Caco-2 (cell line): ENCODE results near the gene CCDC134. TPM values are rescaled to one million over a fixed set of nuclear protein-coding genes. Genes with fewer than 3 reads are reported as not detected.

Experiments used
- BruUV-seq: library from RNA; stranded (reverse); fragments of 400-500 nt; replicated peaks from 2 replicates; lab custom pipeline; 2021; lab: Mats Ljungman, UMichigan
- CTCF ChIA-PET: fragments of 300-600 bp; sonication (Branson Sonifier 250); formaldehyde crosslinking; loops from one replicate; lab custom pipeline; 2022; ENCODE audit warnings: antibody characterized with exemption; lab: Charles Lee
- POLR2A ChIA-PET: fragments of 300-600 bp; sonication (Branson Sonifier 250); formaldehyde crosslinking; loops from one replicate; lab custom pipeline; 2022; ENCODE audit warnings: antibody characterized with exemption; lab: Charles Lee
- DNase-seq, 2 experiments: peaks; one replicate each; pipeline versions ENCODE4 v3.0.0 to v3.0.0-alpha.2; 2020 to 2022
- H3K27me3 ChIP-seq: replicated peaks from 2 replicates; pipeline ENCODE4 v1.6.0; 2011; ENCODE audit warnings: low read length; ENCODE audit not compliant: control insufficient read depth, insufficient read depth
- H3K36me3 ChIP-seq: 2 replicates; pipeline ENCODE4 v1.5.1; 2011; ENCODE audit warnings: low read length; ENCODE audit not compliant: control insufficient read depth, insufficient read depth
- H3K4me1 ChIP-seq: fragments of 250-450 bp; sonication (Bioruptor Pico); 2 replicates; pipeline ENCODE4 v1.5.1; 2020; ENCODE audit warnings: mild to moderate bottlenecking
- H3K4me3 ChIP-seq: 2 replicates; pipeline ENCODE4 v1.5.1; 2011; ENCODE audit warnings: low read depth, mild to moderate bottlenecking, control low read depth, low read length
- H3K9me3 ChIP-seq: fragments of 250-450 bp; sonication (Bioruptor Pico); 2 replicates; pipeline ENCODE4 v1.5.1; 2020; ENCODE audit warnings: mild to moderate bottlenecking, moderate library complexity
- H3K27ac Mint-ChIP-seq: one replicate; pipeline ENCODE4 v1.8.0; 2022; ENCODE audit warnings: mixed read lengths; ENCODE audit not compliant: unreplicated experiment
- H3K27me3 Mint-ChIP-seq: one replicate; pipeline ENCODE4 v1.8.0; 2022; ENCODE audit warnings: mixed read lengths; ENCODE audit not compliant: insufficient read depth, unreplicated experiment
- H3K36me3 Mint-ChIP-seq: one replicate; pipeline ENCODE4 v1.8.0; 2022; ENCODE audit warnings: mild to moderate bottlenecking, mixed read lengths; ENCODE audit not compliant: insufficient read depth, unreplicated experiment
- H3K4me1 Mint-ChIP-seq: one replicate; pipeline ENCODE4 v1.8.0; 2022; ENCODE audit warnings: low read depth, mixed read lengths; ENCODE audit not compliant: unreplicated experiment
- H3K4me3 Mint-ChIP-seq: one replicate; pipeline ENCODE4 v1.8.0; 2022; ENCODE audit warnings: mild to moderate bottlenecking, moderate library complexity, mixed read lengths; ENCODE audit not compliant: unreplicated experiment
- H3K9me3 Mint-ChIP-seq: one replicate; pipeline ENCODE4 v1.8.0; 2022; ENCODE audit warnings: mixed read lengths; ENCODE audit not compliant: unreplicated experiment
- CTCF ChIP-seq, 2 experiments: fragments of 200-600 bp in 1 of 2; IDR thresholded peaks; 1 replicate in 1 of 2; 2 replicates in 1 of 2; pipeline versions ENCODE4 v1.5.1 to v1.8.0; 2011 to 2022; ENCODE audit warnings: antibody characterized with exemption in 1 of 2, control low read depth in 1 of 2, inconsistent platforms in 1 of 2, low read depth in 1 of 2, low read length in 1 of 2, mild to moderate bottlenecking in 1 of 2, moderate library complexity in 1 of 2; ENCODE audit not compliant: insufficient read depth in 1 of 2, severe bottlenecking in 1 of 2, unreplicated experiment in 1 of 2
- intact Hi-C: fragments of 100-400 bp; cut with micrococcal nuclease; formaldehyde crosslinking; loops from one replicate; pipeline ENCODE4 v1.10.0; 2022; ENCODE audit not compliant: unreplicated experiment
- total RNA-seq: library from RNA; stranded (reverse); gene quantifications from 2 replicates; pipeline ENCODE4 v1.2.3, GENCODE V29; 2022

Gene CCDC134
- total RNA-seq, 1 experiment from 2014 or later, result 24.8 TPM

DNA sequence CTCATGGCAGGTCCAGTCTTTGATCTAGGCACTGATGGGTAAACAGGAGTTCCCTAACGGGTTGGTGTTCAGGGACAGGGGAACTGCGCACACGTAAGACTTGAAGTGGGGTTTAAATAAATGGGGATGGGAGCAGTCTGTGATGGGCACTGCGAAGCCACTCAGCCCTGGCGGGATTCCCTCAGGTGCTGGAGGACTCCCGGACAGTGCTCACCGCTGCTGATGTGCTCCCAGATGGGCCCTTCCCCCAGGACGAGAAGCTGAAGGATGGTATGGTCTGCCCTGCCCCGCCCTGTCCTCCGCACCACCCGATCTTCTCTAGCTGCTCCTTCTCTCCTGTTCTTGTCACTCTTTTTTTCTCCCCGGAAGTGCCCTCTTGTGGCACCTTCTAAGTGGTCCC is 9.5 kb downstream of the CCDC134 start:
- Histone ChIP-seq H3K9me3 (no peaks in the 10 kb centered on the region), H3K4me1 (no peaks in the 10 kb centered on the region), H3K27me3 (no peaks in the 10 kb centered on the region), H3K4me3 (no peak overlapping the region), H3K36me3 (peaks cover 4% of the 10 kb centered on the region)
- TF ChIP-seq CTCF (IDR thresholded peaks at IDR 0.05; ENCODE audit: insufficient read depth in 1 of 2, low read depth in 1 of 2, low read length in 1 of 2, severe bottlenecking in 1 of 2, unreplicated experiment in 1 of 2), result no peak
- Mint-ChIP-seq H3K4me1 (no peaks in the 10 kb centered on the region), H3K9me3 (no peaks in the 10 kb centered on the region), H3K27ac (no peak overlapping the region), H3K27me3 (no peaks in the 10 kb centered on the region), H3K4me3 (no peak overlapping the region), H3K36me3 (peaks cover 10% of the 10 kb centered on the region)
- DNase-seq, result no peak
- ChIA-PET CTCF (interaction anchor here (0.7 to 1.1 kb wide), 2 partner anchors 63 to 68 kb away, joined by 6 to 13 read pairs; no protein-coding TSS in a partner anchor), POLR2A (interaction anchor here (0.9 kb wide), 1 partner anchor 23 kb away, joined by 3 read pairs; the partner anchor contains the start of gene SREBF2)
- intact Hi-C loops, result no loop called here
- no TSS peak for BruUV-seq

DNA sequence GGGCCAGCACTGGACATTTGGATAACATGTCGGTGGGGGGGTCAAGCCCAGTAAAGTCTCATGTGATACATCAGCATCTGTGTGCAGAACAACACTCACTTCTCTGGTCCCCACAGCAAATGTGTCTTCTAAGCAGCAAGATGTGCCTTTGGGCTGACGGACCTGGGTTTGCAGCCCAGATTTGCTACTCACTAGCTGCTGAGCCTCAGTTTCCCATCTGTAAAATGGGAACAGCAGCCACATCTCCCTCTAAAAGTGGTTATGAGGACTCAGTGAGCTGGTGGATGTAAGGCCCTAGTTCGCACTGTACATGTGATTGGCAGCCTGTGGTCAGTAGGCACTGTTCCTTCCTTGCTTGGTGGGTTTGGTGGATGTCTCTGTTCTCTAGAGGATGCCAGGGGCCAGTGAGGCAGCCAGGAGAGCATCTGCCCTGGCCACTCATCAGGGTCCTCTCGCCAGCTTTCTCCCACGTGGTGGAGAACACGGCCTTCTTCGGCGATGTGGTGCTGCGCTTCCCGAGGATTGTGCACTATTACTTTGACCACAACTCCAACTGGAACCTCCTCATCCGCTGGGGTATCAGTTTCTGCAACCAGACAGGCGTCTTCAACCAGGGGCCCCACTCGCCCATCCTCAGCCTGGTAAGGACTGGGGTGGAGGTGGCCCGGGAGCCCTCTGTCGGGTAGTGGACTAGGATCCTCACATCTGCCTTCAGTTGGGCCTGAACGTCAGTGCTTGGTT is 12.5 kb downstream of the CCDC134 start:
- H3K4me3 ChIP-seq, result no peak overlapping the region

More for the DNA sequence above, 12.5 kb downstream of the CCDC134 start:
- Mint-ChIP-seq H3K4me3 (no peak overlapping the region), H3K9me3 (no peaks in the 10 kb centered on the region), H3K27me3 (no peaks in the 10 kb centered on the region), H3K36me3 (peaks cover 16% of the 10 kb centered on the region), H3K27ac (no peak overlapping the region), H3K4me1 (no peaks in the 10 kb centered on the region)
- no peaks in the 10 kb centered on the region for H3K4me1 ChIP-seq
- intact Hi-C loops, result no loop called here
- no TSS peak for BruUV-seq
- H3K36me3 ChIP-seq, result peaks cover 4% of the 10 kb centered on the region
- ChIA-PET CTCF (no interaction called here), POLR2A (no interaction called here)
- no peak for TF ChIP-seq CTCF (IDR thresholded peaks at IDR 0.05; ENCODE audit: insufficient read depth in 1 of 2, low read depth in 1 of 2, low read length in 1 of 2, severe bottlenecking in 1 of 2, unreplicated experiment in 1 of 2)
- H3K27me3 ChIP-seq, result no peaks in the 10 kb centered on the region
- DNase-seq, result no peak
- no peaks in the 10 kb centered on the region for H3K9me3 ChIP-seq
